Stimulated activated CD4-positive, alpha-beta T cell treated with anti-CD3 and anti-CD28 coated beads, Interleukin-1b, Interleukin-23, amount 100 ng/mL, for 48 hours (primary cell): ENCODE data around the gene GTF2I.
"Not testable (repeated sequence)": the region's sequence is repeated elsewhere in the genome, so short reads cannot be mapped to it uniquely, and the experiment has no call there.

Experiments
- DNase-seq: peaks from one replicate; pipeline ENCODE4 v3.0.0-alpha.2; 2020

GTF2I gene

GRCh38 chr7:74717889-74718288 is 60.4 kb downstream of the GTF2I start:
- DNase-seq = no peak

GRCh38 chr7:74718336-74718735 is 60.8 kb downstream of the GTF2I start:
- DNase-seq = no peak

DNA sequence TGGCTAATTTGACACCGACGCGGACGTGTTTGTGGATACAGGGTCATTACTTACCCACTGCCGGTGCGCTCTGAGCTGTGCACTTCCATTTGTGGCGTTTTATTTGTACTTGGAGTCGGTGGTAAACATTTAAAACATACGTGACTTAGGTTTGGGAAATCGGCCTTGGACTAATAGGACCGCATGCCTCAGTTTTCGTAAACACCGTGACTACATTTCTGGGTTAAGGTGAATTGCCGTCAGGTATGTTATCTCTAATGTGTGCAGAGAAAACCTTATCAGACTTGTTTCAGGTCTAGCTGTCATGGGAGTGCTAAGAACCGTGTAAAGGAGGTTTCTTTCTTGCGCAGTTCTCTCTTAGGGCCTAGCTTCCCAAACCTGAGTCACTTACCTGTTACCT is 64.6 kb downstream of the GTF2I start:
- DNase-seq = no peak

GRCh38 chr7:74725840-74726239 is 68.3 kb downstream of the GTF2I start:
- DNase-seq = no peak

GRCh38 chr7:74726309-74727101 is 69.0 kb downstream of the GTF2I start:
- DNase-seq = no peak

- DNase-seq = not testable (repeated sequence)
Measured at GRCh38 chr7:74728686-74729085, 71.2 kb downstream of the GTF2I start.

DNA sequence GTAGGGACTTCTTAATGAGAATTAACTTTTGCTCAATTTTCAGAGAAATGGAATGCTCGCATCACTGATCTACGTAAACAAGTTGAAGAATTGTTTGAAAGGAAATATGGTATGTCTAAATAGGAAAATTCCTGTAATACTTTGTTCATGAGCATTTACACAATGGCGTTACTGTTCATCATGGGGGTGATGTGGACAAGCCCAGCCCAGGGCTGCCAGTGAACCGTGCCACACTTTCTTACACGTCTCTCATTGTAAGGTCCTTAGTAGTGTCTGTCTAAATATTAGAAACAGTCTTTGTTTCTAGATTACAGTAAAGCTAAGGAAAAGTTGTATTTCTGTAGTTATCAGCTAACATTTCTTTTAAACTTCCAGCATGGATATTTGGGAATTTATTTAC is 72.7 kb downstream of the GTF2I start:
- not testable (repeated sequence) for DNase-seq

- DNase-seq = not testable (repeated sequence)
Measured at GRCh38 chr7:74739974-74740703, 82.6 kb downstream of the GTF2I start.

- not testable (repeated sequence) for DNase-seq
Measured at GRCh38 chr7:74743936-74744557, 86.5 kb downstream of the GTF2I start.

DNA sequence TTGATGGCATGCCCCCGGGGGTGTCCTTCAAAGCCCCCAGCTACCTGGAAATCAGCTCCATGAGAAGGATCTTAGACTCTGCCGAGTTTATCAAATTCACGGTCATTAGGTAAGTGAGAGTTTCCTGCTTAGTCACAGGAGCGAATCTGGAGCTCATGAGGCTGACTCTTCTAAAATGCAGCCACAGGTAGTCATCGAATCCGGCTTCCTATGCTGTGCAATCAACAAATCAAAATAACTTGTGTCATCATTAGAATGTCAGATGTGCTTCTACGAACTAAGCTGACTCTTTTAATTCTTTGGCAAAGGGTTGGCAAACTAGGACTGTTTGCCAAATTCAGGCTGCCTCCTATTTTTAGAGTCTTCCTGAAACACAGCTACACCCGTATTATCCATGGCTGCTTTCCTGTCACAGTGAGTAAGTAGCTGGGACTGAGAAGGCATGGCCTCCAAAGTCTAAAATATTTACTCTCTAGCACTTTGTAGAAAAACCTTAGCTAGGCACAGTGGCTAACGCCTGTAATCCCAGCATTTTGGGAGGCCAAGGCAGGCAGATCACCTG is 96.5 kb downstream of the GTF2I start:
- not testable (repeated sequence) for DNase-seq

- not testable (repeated sequence) for DNase-seq
Measured at GRCh38 chr7:74756673-74757072, 99.2 kb downstream of the GTF2I start.

- not testable (repeated sequence) for DNase-seq
Measured at GRCh38 chr7:74758268-74758667, 100.8 kb downstream of the GTF2I start.

GRCh38 chr7:74758982-74759381 is 101.5 kb downstream of the GTF2I start:
- not testable (repeated sequence) for DNase-seq

DNA sequence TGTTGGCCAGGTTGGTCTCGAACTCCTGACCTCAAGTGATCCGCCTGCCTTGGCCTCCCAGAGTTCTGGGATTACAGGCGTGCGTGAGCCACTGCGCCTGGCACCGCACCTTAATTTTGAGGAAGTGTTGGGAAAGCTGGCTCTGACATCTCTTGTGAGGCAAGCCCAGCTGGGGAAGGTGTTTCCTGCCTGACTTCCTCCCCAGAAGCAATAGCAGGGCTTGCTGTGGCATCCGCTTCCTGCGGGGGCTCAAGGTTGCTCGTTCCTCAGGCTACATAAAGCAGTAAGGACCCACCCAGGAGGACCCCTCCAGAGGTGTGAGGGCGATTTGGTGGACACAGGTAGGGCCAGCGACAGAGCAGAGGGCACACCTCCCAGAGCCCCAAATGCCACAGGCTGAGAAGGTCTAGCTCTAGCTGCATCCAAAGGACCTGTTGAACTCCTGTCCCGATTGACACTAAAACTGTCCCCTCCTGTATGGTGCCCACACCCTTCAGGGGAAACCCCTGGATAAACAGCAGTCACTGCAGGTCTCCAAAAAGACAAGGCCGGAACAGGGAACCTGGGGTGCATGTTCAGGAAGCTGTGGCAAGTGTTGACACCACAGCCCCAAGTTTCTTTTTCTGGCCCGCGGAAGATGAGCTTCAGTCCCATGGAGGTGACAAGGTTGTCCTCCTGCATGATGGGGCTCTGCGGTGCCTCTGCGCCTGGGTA is 107.8 kb downstream of the GTF2I start:
- DNase-seq = not testable (repeated sequence)

GRCh38 chr7:74766509-74766908 is 109.0 kb downstream of the GTF2I start:
- not testable (repeated sequence) for DNase-seq

DNA sequence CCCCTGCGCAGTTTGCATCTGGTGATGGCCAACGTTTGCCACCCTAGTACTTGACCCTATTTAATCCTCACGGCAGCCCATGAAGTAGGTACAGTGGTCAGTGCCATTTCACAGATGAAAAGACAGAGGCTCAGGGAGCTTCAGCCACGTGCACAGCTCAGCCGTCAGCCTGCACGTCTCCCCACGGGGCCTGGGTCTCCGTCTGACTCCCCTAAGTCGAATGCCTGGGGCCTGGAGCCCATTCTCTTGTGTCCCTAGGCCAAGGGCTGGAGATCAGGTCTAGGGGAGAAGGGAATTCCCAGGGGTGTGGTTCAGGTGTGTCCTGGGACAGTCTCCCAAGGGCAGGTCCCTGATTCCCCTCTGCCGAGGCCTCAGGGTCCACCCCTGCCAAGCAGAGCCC is 109.5 kb downstream of the GTF2I start:
- not testable (repeated sequence) for DNase-seq

- DNase-seq = not testable (repeated sequence)
Measured at GRCh38 chr7:74770062-74770461, 112.5 kb downstream of the GTF2I start.

- DNase-seq = not testable (repeated sequence)
Measured at GRCh38 chr7:74772093-74772492, 114.6 kb downstream of the GTF2I start.

- not testable (repeated sequence) for DNase-seq
Measured at GRCh38 chr7:74773760-74774750, 116.5 kb downstream of the GTF2I start, which contains the start of gene NCF1. Gene NCF1, plus strand, starts transcription at chr7:74774011. Its CDS starts 21 bp downstream, at chr7:74774032.

GRCh38 chr7:74775111-74775510 is 117.6 kb downstream of the GTF2I start:
- not testable (repeated sequence) for DNase-seq

DNA sequence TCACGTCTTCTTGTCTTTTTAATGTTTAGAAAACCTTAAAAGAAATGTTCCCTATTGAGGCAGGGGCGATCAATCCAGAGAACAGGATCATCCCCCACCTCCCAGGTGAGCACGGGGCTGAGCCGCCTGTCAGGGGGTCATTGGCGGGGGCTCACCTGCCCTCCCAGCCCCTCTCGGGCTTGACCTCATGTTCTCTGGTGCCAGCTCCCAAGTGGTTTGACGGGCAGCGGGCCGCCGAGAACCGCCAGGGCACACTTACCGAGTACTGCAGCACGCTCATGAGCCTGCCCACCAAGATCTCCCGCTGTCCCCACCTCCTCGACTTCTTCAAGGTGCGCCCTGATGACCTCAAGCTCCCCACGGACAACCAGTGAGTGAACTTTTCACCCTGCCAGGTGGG is 121.5 kb downstream of the GTF2I start:
- DNase-seq = not testable (repeated sequence)
